Keratinocyte (primary cell): Measurements from ENCODE around the gene MCRS1. TPM values are rescaled to one million over a fixed set of nuclear protein-coding genes. Genes with fewer than 3 reads are reported as not detected.

ENCODE experiments used
- DNase-seq: peaks from one replicate; pipeline ENCODE4 v3.0.0-alpha.2; 2011; ENCODE audit warnings: low read depth, missing footprints, low spot score
- FAIRE-seq: peaks from 2 replicates; lab custom pipeline; 2011; peaks lifted over from hg19 to GRCh38; lab: Jason Lieb, UNC
- H2AFZ ChIP-seq: 2 replicates; pipeline ENCODE4 v1.6.0; 2012; ENCODE audit warnings: low read length, control low read depth, inconsistent platforms; ENCODE audit not compliant: control insufficient read depth
- H3K27ac ChIP-seq: 2 replicates; pipeline ENCODE4 v1.5.1; 2011; ENCODE audit warnings: low read length; ENCODE audit not compliant: control insufficient read depth, insufficient read depth
- H3K27me3 ChIP-seq: 3 replicates; pipeline ENCODE4 v1.6.0; 2011; ENCODE audit warnings: low read length; ENCODE audit not compliant: control insufficient read depth, insufficient read depth; ENCODE audit errors: extremely low read depth
- H3K36me3 ChIP-seq, 2 experiments: 2 replicates in 1 of 2; 3 replicates in 1 of 2; pipeline ENCODE4 v1.5.1; 2011; ENCODE audit warnings: low read length in 2 of 2, mild to moderate bottlenecking in 1 of 2; ENCODE audit not compliant: control insufficient read depth in 2 of 2, insufficient read depth in 2 of 2; ENCODE audit errors: extremely low read depth in 1 of 2
- H3K4me1 ChIP-seq: 3 replicates; pipeline ENCODE4 v1.5.1; 2011; ENCODE audit warnings: low read length; ENCODE audit not compliant: control insufficient read depth, insufficient read depth; ENCODE audit errors: extremely low read depth
- H3K4me2 ChIP-seq: 3 replicates; pipeline ENCODE4 v1.6.0; 2011; ENCODE audit warnings: low read depth, low read length; ENCODE audit not compliant: control insufficient read depth, insufficient read depth; ENCODE audit errors: extremely low read depth
- H3K4me3 ChIP-seq, 3 experiments: fragments of 200-600 bp in 1 of 3; sonication (generic) in 1 of 3; 2 replicates in 2 of 3; 3 replicates in 1 of 3; pipeline ENCODE4 v1.5.1; 2011 to 2016; ENCODE audit warnings: low read length in 3 of 3, mild to moderate bottlenecking in 3 of 3, control low read depth in 2 of 3, inconsistent platforms in 1 of 3, low read depth in 1 of 3, mixed read lengths in 1 of 3, mixed run types in 1 of 3, moderate library complexity in 1 of 3; ENCODE audit not compliant: control insufficient read depth in 2 of 3, insufficient read depth in 2 of 3; ENCODE audit errors: extremely low read depth in 1 of 3
- H3K79me2 ChIP-seq: 2 replicates; pipeline ENCODE4 v1.6.0; 2012; ENCODE audit warnings: low read length; ENCODE audit not compliant: control insufficient read depth, insufficient read depth
- H3K9ac ChIP-seq: 3 replicates; pipeline ENCODE4 v1.6.0; 2011; ENCODE audit warnings: low read length; ENCODE audit not compliant: control insufficient read depth, insufficient read depth; ENCODE audit errors: extremely low read depth
- H3K9me1 ChIP-seq: 3 replicates; pipeline ENCODE4 v1.6.0; 2011; ENCODE audit warnings: low read length; ENCODE audit not compliant: control insufficient read depth, insufficient read depth; ENCODE audit errors: extremely low read depth
- H3K9me3 ChIP-seq: 2 replicates; pipeline ENCODE4 v1.5.1; 2012; ENCODE audit warnings: low read depth, low read length; ENCODE audit not compliant: control insufficient read depth
- H4K20me1 ChIP-seq: 3 replicates; pipeline ENCODE4 v1.6.0; 2011; ENCODE audit warnings: low read length; ENCODE audit not compliant: control insufficient read depth, insufficient read depth; ENCODE audit errors: extremely low read depth
- EZH2 ChIP-seq: IDR thresholded peaks from one replicate; pipeline ENCODE4 v1.6.1; 2012; ENCODE audit warnings: inconsistent platforms, mild to moderate bottlenecking, low read length, moderate library complexity
- dilution Hi-C: fragments of 300-500 bp; cut with MboI; formaldehyde crosslinking; loops from one replicate; pipeline ENCODE4 v1.7.0; 2020; ENCODE audit warnings: low sequenced_read_pairs; ENCODE audit not compliant: extremely low pct_ligation_motif_present
- polyA plus RNA-seq, 5 experiments: library from polyadenylated mRNA; depleted of rRNA in 3 of 5; stranded (reverse) in 3 of 5; stranded (forward) in 1 of 5; unstranded in 1 of 5; fragments of >200 nt; gene quantifications; 1 replicate in 1 of 5; 2 replicates in 3 of 5; 3 replicates in 1 of 5; pipeline versions ENCODE4 v1.2.1 to v1.2.3, GENCODE V29; 2011 to 2012; ENCODE audit warnings: missing spikeins in 2 of 5, low read depth in 1 of 5, low replicate concordance in 1 of 5
- TF ChIP-seq, protein P1 (sequence below), 3 experiments: IDR thresholded peaks in 1 of 3; conservative IDR thresholded peaks in 1 of 3; optimal IDR thresholded peaks in 1 of 3; 2 replicates in 2 of 3; 3 replicates in 1 of 3; pipeline versions ENCODE3 to v1.5.1; 2011; ENCODE audit warnings: low read length in 3 of 3, mild to moderate bottlenecking in 3 of 3, moderate library complexity in 2 of 3, control low read depth in 1 of 3, inconsistent platforms in 1 of 3; ENCODE audit not compliant: insufficient read depth in 2 of 3; ENCODE audit errors: extremely low read depth in 1 of 3

The MCRS1 gene
- polyA plus RNA-seq, 1 donor (not counting 4 experiments of a cell fraction or from before 2014, with no cell fraction given) = 40.7 TPM

DNA sequence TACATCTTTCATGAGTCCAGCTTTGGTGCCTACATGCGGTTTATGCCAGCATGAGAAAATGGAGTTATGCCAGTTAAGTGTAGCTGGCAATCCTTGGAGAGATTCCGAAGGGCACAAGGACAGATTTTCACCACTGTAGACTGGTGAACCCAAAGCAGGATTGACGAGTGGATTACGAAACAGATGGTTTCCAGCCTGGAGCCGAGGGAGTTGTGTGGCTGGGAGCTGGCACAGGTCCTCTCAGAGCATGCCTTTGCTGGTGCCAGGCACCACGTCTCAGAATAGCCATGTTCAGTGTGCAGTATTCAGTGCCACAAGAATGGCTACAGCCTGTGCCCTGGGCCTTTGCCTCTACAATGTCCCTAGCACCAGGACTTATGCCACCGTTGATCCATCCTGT is 15.9 kb downstream of the MCRS1 start:
- peak; percentile 23 for FAIRE-seq

DNA sequence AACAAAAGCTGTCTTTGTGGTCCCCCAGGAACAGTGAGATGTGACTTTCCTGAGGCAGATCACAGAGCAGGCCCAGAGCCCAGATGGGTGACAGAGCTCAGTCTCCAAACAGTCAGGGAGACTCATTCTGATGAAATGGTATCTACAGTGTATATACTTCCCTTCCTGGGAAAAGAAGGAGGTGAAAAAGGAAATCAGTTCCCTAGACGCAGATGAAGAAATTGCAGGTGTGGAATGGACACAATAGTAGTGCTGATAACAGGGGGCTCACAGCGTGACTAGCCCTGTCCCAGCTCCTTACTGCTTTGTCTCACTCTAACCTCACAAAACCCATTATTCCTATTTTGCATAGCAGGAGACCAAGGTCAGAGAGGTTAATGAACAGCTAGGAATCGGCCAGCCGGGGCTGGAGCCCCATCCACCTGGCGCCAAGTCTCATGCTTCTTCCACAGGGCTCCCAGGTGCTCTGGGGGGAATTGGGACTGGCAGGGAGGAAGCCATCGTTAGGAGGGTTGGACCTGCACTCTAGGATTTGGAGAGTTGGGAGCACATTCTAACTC is 17.2 kb downstream of the MCRS1 start:
- H2AFZ ChIP-seq = no peak overlapping the region
- H3K36me3 ChIP-seq = peaks cover 0 to 1% of the 10 kb centered on the region in 2 experiments
- H3K9me1 ChIP-seq = peaks cover 5% of the 10 kb centered on the region
- FAIRE-seq (no peak), DNase-seq (no peak)
- peaks cover 30% of the 10 kb centered on the region for H3K4me1 ChIP-seq
- H3K9ac ChIP-seq = no peak overlapping the region
- dilution Hi-C loops = no loop called here
- H3K4me2 ChIP-seq = no peak overlapping the region
- no peak overlapping the region for H3K4me3 ChIP-seq
- H3K27me3 ChIP-seq = peaks cover 56% of the 10 kb centered on the region
- TF ChIP-seq, protein P1, sequence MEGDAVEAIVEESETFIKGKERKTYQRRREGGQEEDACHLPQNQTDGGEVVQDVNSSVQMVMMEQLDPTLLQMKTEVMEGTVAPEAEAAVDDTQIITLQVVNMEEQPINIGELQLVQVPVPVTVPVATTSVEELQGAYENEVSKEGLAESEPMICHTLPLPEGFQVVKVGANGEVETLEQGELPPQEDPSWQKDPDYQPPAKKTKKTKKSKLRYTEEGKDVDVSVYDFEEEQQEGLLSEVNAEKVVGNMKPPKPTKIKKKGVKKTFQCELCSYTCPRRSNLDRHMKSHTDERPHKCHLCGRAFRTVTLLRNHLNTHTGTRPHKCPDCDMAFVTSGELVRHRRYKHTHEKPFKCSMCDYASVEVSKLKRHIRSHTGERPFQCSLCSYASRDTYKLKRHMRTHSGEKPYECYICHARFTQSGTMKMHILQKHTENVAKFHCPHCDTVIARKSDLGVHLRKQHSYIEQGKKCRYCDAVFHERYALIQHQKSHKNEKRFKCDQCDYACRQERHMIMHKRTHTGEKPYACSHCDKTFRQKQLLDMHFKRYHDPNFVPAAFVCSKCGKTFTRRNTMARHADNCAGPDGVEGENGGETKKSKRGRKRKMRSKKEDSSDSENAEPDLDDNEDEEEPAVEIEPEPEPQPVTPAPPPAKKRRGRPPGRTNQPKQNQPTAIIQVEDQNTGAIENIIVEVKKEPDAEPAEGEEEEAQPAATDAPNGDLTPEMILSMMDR (optimal IDR thresholded peaks at IDR 0.05 in 1 of 3, IDR thresholded peaks at IDR 0.05 in 1 of 3, conservative IDR thresholded peaks at IDR 0.05 in 1 of 3; ENCODE audit: extremely low read depth in 1 of 3, insufficient read depth in 2 of 3, low read length in 3 of 3) = no peak
- no peak for TF ChIP-seq EZH2
- no peaks in the 10 kb centered on the region for H3K79me2 ChIP-seq
- no peaks in the 10 kb centered on the region for H4K20me1 ChIP-seq
- H3K27ac ChIP-seq = no peak overlapping the region
- H3K9me3 ChIP-seq = no peaks in the 10 kb centered on the region

More for the DNA sequence above, 15.9 kb downstream of the MCRS1 start:
- Histone ChIP-seq H3K9me1 (peaks cover 5% of the 10 kb centered on the region), H3K79me2 (no peaks in the 10 kb centered on the region), H3K4me3 (no peak overlapping the region), H4K20me1 (no peaks in the 10 kb centered on the region), H2AFZ (no peak overlapping the region), H3K9me3 (no peaks in the 10 kb centered on the region), H3K27me3 (peaks cover 56% of the 10 kb centered on the region), H3K4me1 (peaks cover 28% of the 10 kb centered on the region), H3K27ac (no peak overlapping the region), H3K4me2 (no peak overlapping the region), H3K36me3 (peaks cover 2 to 5% of the 10 kb centered on the region in 2 experiments), H3K9ac (no peak overlapping the region)
- TF ChIP-seq, protein P1 (optimal IDR thresholded peaks at IDR 0.05 in 1 of 3, IDR thresholded peaks at IDR 0.05 in 1 of 3, conservative IDR thresholded peaks at IDR 0.05 in 1 of 3; ENCODE audit: extremely low read depth in 1 of 3, insufficient read depth in 2 of 3, low read length in 3 of 3) = no peak
- no peak for TF ChIP-seq EZH2
- DNase-seq = no peak
- dilution Hi-C loops = no loop called here
